SK-N-DZ (cell line): ENCODE measurements around the gene AP4B1.
"Not testable (repeated sequence)": the region's sequence is repeated elsewhere in the genome, so short reads cannot be mapped to it uniquely, and the experiment has no call there.

Experiments used
- DNase-seq: peaks from one replicate; pipeline ENCODE4 v3.0.0-alpha.2; 2015; ENCODE audit warnings: low spot score

The AP4B1 gene

DNA sequence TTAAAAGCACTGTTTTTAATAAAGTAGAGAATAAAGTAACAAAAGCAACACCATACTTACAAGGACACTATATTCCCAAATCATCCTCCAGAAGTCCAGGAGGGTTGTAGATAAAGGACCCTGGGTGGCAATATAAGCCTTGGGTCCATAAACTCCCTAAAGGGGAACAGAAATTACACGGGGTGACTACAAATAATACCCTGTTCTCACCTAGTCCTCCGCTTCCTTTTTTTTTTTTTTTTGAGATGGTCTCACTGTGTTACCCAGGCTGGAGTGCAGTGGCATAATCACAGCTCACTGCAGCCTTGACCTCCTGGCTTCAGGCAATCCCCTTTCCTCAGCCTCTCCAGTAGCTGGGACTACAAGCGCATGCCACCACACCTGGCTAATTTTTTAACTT lies 46.2 kb downstream of the AP4B1 start:
- DNase-seq: no peak

GRCh38 chr1:113857776-113858175 lies 46.8 kb downstream of the AP4B1 start:
- no peak for DNase-seq

- no peak for DNase-seq
Observed at GRCh38 chr1:113856401-113856790, 48.2 kb downstream of the AP4B1 start.

DNA sequence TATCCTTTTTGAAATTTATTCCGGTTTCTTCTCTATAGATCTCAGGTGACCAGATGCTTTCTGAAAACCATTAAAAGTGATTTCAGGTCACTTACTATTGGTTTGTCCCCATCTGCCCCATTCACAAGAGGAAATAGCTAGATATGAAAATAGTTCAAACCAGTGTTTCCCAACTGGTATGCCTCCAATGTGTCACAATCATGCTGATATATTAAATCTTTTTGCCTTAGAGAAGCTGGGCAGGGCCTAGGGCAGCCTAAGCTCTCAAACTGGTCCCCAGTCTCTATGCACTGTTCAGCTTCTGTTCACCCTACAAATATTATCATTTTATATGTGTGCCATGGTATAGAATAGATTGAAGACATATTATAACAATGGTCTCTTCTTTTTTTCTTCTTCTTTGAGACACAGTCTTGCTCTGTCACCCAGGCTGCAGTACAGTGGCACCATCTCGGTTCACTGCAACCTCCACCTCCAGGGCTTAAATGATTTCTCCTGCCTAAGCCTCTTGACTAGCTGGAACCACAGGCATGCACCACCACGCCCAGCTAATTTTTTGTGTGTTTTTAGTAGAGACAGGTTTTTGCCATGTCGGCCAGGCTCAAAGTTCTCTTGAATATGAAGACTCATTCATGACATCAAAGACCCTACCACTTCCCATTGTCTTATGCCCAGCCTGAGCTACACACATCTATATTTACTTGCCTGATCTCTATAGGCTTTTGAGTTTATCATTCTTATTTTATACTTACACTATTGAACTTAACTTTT lies 48.8 kb downstream of the AP4B1 start:
- DNase-seq: no peak

GRCh38 chr1:113854234-113854633 lies 50.4 kb downstream of the AP4B1 start:
- no peak for DNase-seq

GRCh38 chr1:113852694-113853093 lies 51.9 kb downstream of the AP4B1 start:
- not testable (repeated sequence) for DNase-seq

DNA sequence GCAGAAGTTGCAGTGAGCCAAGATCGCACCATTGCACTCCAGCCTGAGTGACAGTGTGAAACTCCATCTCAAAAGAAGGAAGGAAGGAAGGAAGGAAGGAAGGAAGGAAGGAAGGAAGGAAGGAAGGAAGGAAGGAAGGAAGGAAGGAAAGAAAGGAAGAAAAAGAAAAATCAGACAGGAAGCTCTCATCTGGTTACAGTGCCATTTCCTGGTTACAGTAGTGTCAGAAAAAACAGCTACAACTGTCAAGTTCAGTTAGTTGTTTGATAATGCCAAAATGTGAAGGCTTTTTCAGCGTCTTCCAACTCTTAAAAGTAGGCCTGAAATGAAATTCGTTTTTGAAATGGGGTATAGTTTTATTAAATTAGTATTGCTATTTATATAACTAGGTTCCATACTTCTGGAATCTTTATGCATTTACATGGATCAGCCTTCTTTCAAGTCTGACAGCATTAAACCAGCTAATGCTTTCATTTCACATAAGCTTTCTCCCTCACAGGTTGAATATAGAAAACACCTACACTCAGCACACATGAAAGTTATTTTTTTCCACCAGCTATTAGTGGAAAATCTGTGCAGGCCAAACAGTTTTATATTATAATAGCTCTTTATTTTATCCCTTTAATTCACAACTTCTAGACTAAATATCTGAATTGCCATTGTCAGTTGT lies 54.3 kb downstream of the AP4B1 start:
- DNase-seq: no peak

- no peak for DNase-seq
Observed at GRCh38 chr1:113849072-113849471, 55.5 kb downstream of the AP4B1 start.

DNA sequence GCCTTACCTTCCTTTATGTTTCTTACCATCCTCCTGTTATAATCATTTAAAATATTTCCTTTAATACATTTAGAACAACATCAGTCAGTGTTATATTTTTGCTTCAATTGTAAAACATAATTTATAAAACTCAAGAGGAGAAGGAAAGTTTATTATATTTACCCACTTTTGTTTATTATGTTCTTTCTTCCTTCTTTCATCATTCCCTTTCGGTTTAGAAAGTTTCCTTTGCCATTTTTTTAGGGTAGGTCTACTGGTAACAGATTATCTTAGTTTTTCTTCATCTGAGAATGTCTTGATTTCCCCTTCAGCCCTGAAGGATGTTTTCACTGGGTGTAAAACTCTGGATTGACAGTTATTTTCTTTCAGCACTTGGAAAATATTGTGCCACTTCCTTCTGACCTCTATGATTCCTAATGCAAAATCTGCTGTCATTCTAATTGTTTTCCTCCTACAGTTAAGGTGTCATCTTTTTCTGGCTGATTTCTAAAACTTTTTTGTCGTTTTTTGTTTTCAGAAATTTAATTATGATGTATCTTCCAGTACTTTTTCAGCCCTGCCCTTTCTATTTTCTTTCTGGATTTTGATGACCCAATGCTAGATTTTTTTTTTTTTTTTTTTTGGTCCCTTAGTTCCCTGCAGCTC lies 58.1 kb downstream of the AP4B1 start:
- no peak for DNase-seq
